Astrocyte (in vitro differentiated cells and primary cell): ENCODE measurements around the gene RGSL1. TPM values are rescaled to one million over a fixed set of nuclear protein-coding genes. Genes with fewer than 3 reads are reported as not detected.

Source experiments
- DNase-seq: peaks from one replicate; pipeline ENCODE4 v3.0.0-alpha.2; 2010; ENCODE audit warnings: low read depth
- FAIRE-seq: peaks from 2 replicates; lab custom pipeline; 2011; peaks lifted over from hg19 to GRCh38; lab: Jason Lieb, UNC
- H2AFZ ChIP-seq: 2 replicates; pipeline ENCODE4 v1.6.0; 2012; ENCODE audit warnings: low read depth, low read length, inconsistent platforms
- H3K27ac ChIP-seq: 2 replicates; pipeline ENCODE4 v1.5.1; 2011; ENCODE audit warnings: low read depth, low read length, inconsistent platforms
- H3K27me3 ChIP-seq: 2 replicates; pipeline ENCODE4 v1.6.0; 2011; ENCODE audit warnings: low read length, inconsistent platforms; ENCODE audit not compliant: insufficient read depth
- H3K36me3 ChIP-seq: 2 replicates; pipeline ENCODE4 v1.5.1; 2011; ENCODE audit warnings: low read length, inconsistent platforms; ENCODE audit not compliant: insufficient read depth
- H3K4me1 ChIP-seq: 2 replicates; pipeline ENCODE4 v1.5.1; 2011; ENCODE audit warnings: low read length, inconsistent platforms; ENCODE audit not compliant: insufficient read depth
- H3K4me2 ChIP-seq: 2 replicates; pipeline ENCODE4 v1.6.0; 2012; ENCODE audit warnings: low read length, inconsistent platforms
- H3K4me3 ChIP-seq: 2 replicates; pipeline ENCODE4 v1.5.1; 2011; ENCODE audit warnings: low read depth, mild to moderate bottlenecking, low read length, inconsistent platforms; ENCODE audit not compliant: insufficient read depth
- H3K79me2 ChIP-seq: 2 replicates; pipeline ENCODE4 v1.6.0; 2012; ENCODE audit warnings: mild to moderate bottlenecking, low read length, inconsistent platforms; ENCODE audit not compliant: insufficient read depth
- H3K9ac ChIP-seq: 2 replicates; pipeline ENCODE4 v1.6.0; 2012; ENCODE audit warnings: mild to moderate bottlenecking, low read length, inconsistent platforms
- H3K9me3 ChIP-seq: 2 replicates; pipeline ENCODE4 v1.5.1; 2012; ENCODE audit warnings: low read depth, mild to moderate bottlenecking, low read length, inconsistent platforms; ENCODE audit not compliant: insufficient read depth
- H4K20me1 ChIP-seq: 2 replicates; pipeline ENCODE4 v1.6.0; 2012; ENCODE audit warnings: low read length, inconsistent platforms; ENCODE audit not compliant: insufficient read depth
- H3K27ac Mint-ChIP-seq: one replicate; pipeline ENCODE4 v1.8.0; 2021; ENCODE audit warnings: mild to moderate bottlenecking, mixed read lengths; ENCODE audit not compliant: unreplicated experiment
- H3K27me3 Mint-ChIP-seq: one replicate; pipeline ENCODE4 v1.8.0; 2021; ENCODE audit warnings: low read depth, mixed read lengths; ENCODE audit not compliant: unreplicated experiment
- H3K36me3 Mint-ChIP-seq: one replicate; pipeline ENCODE4 v1.8.0; 2021; ENCODE audit warnings: low read depth, mixed read lengths; ENCODE audit not compliant: unreplicated experiment
- H3K4me1 Mint-ChIP-seq: one replicate; pipeline ENCODE4 v1.8.0; 2021; ENCODE audit warnings: low read depth, mixed read lengths; ENCODE audit not compliant: unreplicated experiment
- H3K4me3 Mint-ChIP-seq: one replicate; pipeline ENCODE4 v1.8.0; 2021; ENCODE audit warnings: mild to moderate bottlenecking, moderate library complexity, mixed read lengths; ENCODE audit not compliant: unreplicated experiment
- H3K9me3 Mint-ChIP-seq: one replicate; pipeline ENCODE4 v1.8.0; 2021; ENCODE audit warnings: mild to moderate bottlenecking, mixed read lengths; ENCODE audit not compliant: unreplicated experiment
- CTCF ChIP-seq: IDR thresholded peaks from 2 replicates; pipeline ENCODE4 v1.5.1; 2011; ENCODE audit warnings: low read depth, mild to moderate bottlenecking, inconsistent platforms, low read length, moderate library complexity; ENCODE audit not compliant: insufficient read depth
- EZH2 ChIP-seq: IDR thresholded peaks from 2 replicates; pipeline ENCODE4 v1.6.1; 2012; ENCODE audit warnings: mild to moderate bottlenecking, low read length, inconsistent platforms; ENCODE audit not compliant: insufficient read depth
- total RNA-seq: library from RNA; stranded (reverse); gene quantifications from 2 replicates; pipeline ENCODE4 v1.2.1, GENCODE V29; 2021

Gene RGSL1
- total RNA-seq, 1 donor from 2014 or later: not detected

- no peak overlapping the region for H3K4me2 ChIP-seq
- no peak overlapping the region for H3K27ac ChIP-seq
- no peaks in the 10 kb centered on the region for H3K9me3 ChIP-seq
- no peaks in the 10 kb centered on the region for H3K4me1 ChIP-seq
- Mint-ChIP-seq H3K36me3 (peaks cover 6% of the 10 kb centered on the region), H3K4me3 (no peak overlapping the region), H3K27ac (no peak overlapping the region), H3K9me3 (no peaks in the 10 kb centered on the region), H3K4me1 (peaks cover 5% of the 10 kb centered on the region), H3K27me3 (no peaks in the 10 kb centered on the region)
- H2AFZ ChIP-seq: no peak overlapping the region
- no peak overlapping the region for H3K9ac ChIP-seq
- no peaks in the 10 kb centered on the region for H4K20me1 ChIP-seq
- H3K36me3 ChIP-seq: no peaks in the 10 kb centered on the region
- H3K79me2 ChIP-seq: no peaks in the 10 kb centered on the region
- H3K4me3 ChIP-seq: no peak overlapping the region
- DNase-seq: no peak
- no peak for TF ChIP-seq EZH2
- no peak for TF ChIP-seq CTCF
- no peak for FAIRE-seq
- no peaks in the 10 kb centered on the region for H3K27me3 ChIP-seq
These were observed 134.8 kb downstream of the RGSL1 start for GRCh38 chr1:182584746-182585145.

- Histone ChIP-seq H3K27ac (no peak overlapping the region), H3K27me3 (no peaks in the 10 kb centered on the region), H3K4me3 (no peak overlapping the region), H3K36me3 (no peaks in the 10 kb centered on the region), H3K9ac (no peak overlapping the region), H3K79me2 (no peaks in the 10 kb centered on the region), H3K4me2 (no peak overlapping the region), H3K9me3 (no peaks in the 10 kb centered on the region), H4K20me1 (no peaks in the 10 kb centered on the region), H3K4me1 (no peaks in the 10 kb centered on the region), H2AFZ (no peak overlapping the region)
- no peak overlapping the region for H3K4me3 Mint-ChIP-seq
- H3K4me1 Mint-ChIP-seq: peaks cover 5% of the 10 kb centered on the region
- no peaks in the 10 kb centered on the region for H3K27me3 Mint-ChIP-seq
- DNase-seq: no peak
- no peak for FAIRE-seq
- no peaks in the 10 kb centered on the region for H3K9me3 Mint-ChIP-seq
- peaks cover 5% of the 10 kb centered on the region for H3K36me3 Mint-ChIP-seq
- TF ChIP-seq CTCF (no peak), EZH2 (no peak)
- no peak overlapping the region for H3K27ac Mint-ChIP-seq
These were observed 136.4 kb downstream of the RGSL1 start for GRCh38 chr1:182586380-182586779.

GRCh38 chr1:182587093-182587492 is 137.1 kb downstream of the RGSL1 start:
- no peak overlapping the region for H3K9ac ChIP-seq
- no peaks in the 10 kb centered on the region for H4K20me1 ChIP-seq
- H3K79me2 ChIP-seq: no peaks in the 10 kb centered on the region
- TF ChIP-seq EZH2 (no peak), CTCF (no peak)
- DNase-seq (no peak), FAIRE-seq (no peak)
- no peaks in the 10 kb centered on the region for H3K4me1 ChIP-seq
- no peaks in the 10 kb centered on the region for H3K27me3 ChIP-seq
- no peaks in the 10 kb centered on the region for H3K9me3 ChIP-seq
- H3K27ac Mint-ChIP-seq: no peak overlapping the region
- peaks cover 5% of the 10 kb centered on the region for H3K36me3 Mint-ChIP-seq
- H3K36me3 ChIP-seq: no peaks in the 10 kb centered on the region
- H3K4me3 Mint-ChIP-seq: no peak overlapping the region
- H3K27me3 Mint-ChIP-seq: no peaks in the 10 kb centered on the region
- H3K9me3 Mint-ChIP-seq: no peaks in the 10 kb centered on the region
- H3K4me3 ChIP-seq: no peak overlapping the region
- H3K4me1 Mint-ChIP-seq: peaks cover 5% of the 10 kb centered on the region
- H2AFZ ChIP-seq: no peak overlapping the region
- H3K27ac ChIP-seq: no peak overlapping the region
- H3K4me2 ChIP-seq: no peak overlapping the region
